HG02973 (cell line): ENCODE measurements around the gene SYCP3.
"Not testable (repeated sequence)": the region's sequence is repeated elsewhere in the genome, so short reads cannot be mapped to it uniquely, and the experiment has no call there.

Source experiments
- ATAC-seq: cut with Tn5 transposase; IDR thresholded peaks from one replicate; pipeline ENCODE4 v1.9.1; 2021; ENCODE audit warnings: moderate library complexity; ENCODE audit not compliant: unreplicated experiment

The SYCP3 gene

DNA sequence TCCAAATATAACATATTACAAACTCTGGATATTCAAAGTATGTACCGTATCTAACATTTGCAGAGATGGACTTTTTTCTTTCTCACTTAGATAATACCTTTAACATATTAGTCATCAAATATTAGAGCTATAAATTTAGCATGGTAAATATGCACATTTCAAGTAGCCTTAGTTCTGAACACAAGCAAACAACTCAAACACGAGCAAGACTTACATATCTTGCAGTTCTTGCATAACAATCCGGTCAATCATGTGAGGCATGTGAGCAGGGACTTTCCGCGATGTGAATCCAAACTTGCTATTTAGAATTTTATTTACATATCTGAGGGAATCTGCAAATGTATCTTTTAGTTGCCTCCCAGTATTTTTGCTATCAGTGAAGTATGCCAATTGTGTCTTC, 22.1 kb upstream of the SYCP3 start:
- ATAC-seq = no peak

DNA sequence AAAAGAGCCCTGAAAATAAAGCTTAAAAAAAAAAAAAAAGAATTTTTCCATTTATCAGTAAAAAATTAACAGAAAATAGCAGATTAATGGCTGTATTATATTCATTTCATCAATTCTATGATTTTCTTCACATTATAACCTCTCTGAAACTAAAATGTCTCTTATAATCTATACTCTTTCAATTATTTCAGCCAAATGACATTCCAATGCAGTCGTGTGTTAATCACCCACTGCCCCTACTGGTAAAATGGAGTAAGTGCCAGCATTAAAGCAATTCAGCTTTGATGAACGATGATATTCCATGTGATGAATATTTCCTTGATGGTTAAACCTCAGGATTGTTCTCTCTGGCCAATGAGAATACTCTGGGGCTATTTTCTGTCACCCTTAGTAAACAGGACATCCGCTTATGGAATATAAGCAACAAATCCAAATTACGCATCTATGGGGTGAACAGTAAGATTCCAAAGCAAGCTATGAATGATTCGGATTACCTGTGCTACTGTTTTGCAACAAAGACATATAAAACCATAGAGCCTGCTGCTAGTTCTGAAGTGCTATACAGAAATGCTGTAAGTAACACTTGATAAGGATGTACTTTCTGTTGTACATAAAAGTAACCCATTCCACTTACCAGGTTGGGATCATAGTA, 20.3 kb upstream of the SYCP3 start:
- no peak for ATAC-seq

DNA sequence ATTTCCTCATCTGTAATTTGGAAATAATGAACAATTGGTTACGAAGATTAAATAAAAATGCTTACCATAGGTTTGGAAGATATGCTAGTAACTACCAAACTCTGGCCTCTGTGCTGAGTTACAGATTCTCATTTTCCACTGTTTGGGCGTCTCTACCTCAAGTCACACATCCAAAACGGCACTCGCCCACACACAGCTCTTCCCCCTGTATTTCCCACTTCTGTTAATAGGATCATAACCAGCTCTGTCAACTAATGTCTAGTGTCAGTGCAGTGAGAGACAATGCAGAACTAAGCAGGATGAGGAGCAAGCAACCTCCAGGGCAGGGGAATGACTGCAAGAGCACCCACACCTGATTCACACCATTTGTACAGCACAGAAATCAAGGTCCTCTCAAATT, 10.9 kb upstream of the SYCP3 start:
- no peak for ATAC-seq

- no peak for ATAC-seq
These were observed 10.4 kb upstream of the SYCP3 start for GRCh38 chr12:101749657-101750056.

- no peak for ATAC-seq
These were observed 9.6 kb upstream of the SYCP3 start for GRCh38 chr12:101748907-101749306.

GRCh38 chr12:101747697-101748096, 8.4 kb upstream of the SYCP3 start:
- no peak for ATAC-seq

DNA sequence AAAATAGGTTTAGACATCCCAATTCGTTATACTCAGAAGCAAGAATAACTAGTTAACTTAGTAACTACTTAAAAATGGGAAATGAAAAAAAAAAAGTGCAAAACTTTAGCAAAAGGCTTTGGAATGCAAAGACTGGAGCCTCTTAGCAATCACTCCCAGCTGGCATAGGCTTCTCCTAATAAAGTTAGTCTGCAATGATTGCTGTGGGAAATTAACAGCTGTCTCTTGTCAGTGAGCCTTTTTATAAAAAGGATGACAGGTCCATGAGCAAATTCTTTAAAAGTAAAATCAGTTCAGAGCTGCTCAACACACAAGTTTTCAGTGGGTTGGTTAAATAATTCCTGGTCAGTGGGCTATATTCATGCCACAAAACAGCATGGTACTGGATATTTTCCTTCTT, 7.4 kb upstream of the SYCP3 start:
- no peak for ATAC-seq

GRCh38 chr12:101746196-101746595, 6.9 kb upstream of the SYCP3 start:
- ATAC-seq = no peak

- ATAC-seq = no peak
These were observed 6.2 kb upstream of the SYCP3 start for GRCh38 chr12:101745481-101745880.

GRCh38 chr12:101743724-101744472, 4.6 kb upstream of the SYCP3 start:
- ATAC-seq = peak; percentile 94

GRCh38 chr12:101743242-101743641, 4.0 kb upstream of the SYCP3 start:
- ATAC-seq = no peak

GRCh38 chr12:101740980-101741379, 1.7 kb upstream of the SYCP3 start:
- no peak for ATAC-seq

DNA sequence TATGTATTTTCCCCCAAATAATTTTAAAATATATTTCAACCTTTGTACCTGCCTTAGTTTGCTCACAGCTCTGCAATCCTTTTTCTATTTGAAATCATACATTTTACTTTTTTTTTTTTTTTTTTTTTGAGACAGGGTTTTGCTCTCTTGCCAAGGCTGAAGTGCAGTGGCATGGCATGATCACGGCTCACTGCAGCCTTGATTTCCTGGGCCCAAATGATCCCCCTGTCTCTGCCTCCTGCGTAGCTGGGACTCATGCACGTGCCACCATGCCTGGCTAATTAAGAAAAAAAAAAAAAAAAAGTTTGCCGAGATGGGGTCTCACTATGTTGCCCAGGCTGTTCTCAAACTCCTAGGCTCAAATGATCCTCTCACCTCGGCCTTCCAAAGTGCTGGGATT, 1.3 kb upstream of the SYCP3 start:
- ATAC-seq = no peak

DNA sequence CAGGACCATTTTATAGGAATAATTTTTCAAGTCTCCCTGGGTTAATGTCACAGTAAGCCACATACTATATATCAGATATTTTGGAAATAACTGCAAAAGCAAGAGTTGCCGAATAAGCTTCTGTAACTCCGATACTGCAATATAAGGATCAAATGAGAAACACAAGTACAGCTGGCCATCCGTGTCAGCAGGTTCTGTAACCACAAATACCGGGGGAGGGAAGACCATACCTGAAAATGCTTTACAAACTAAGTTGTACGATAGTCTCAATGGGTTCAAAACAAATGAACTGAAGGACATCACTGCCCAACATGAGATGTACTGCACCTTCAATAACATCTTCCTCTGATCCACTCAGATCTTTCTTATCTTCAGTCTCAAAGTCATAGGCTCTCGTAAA, 1.8 kb downstream of the SYCP3 start:
- no peak for ATAC-seq

- not testable (repeated sequence) for ATAC-seq
These were observed 4.8 kb downstream of the SYCP3 start for GRCh38 chr12:101734482-101734881.

DNA sequence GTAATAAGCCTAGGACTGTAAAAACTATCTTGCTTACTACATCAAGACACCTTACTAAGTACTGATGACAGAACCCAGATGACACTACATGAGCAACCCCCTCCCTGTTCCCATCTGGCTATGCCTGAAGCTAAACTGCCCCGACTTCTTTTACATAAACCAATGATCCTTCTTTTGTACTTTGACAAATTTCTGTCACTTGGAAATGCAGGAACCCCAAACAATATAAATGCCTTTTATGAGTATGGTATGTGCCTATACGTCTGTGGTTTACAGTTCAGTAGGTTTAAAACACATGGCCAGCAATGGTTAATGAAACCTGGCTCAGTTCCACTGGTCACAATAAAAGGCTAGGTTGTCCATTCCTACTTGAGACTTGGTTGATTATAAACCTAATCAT, 6.1 kb downstream of the SYCP3 start:
- no peak for ATAC-seq

DNA sequence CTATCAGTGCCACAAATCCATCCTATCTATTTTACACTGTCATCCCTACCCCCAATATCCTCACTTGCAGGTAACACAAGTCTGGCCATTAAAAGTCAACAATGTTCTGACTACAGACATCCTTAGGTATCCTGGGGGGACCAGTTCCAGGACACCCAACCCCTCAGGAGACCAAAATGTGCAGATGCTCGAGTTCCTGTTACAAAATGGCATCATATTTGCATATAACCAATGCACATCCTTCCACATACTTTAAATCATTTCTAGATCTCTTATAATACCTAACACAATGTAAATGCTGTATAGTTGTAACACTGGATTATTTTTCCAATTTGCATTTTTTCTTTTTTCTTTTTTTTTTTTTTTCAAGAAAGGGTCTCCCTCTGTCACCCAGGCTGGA, 6.9 kb downstream of the SYCP3 start:
- ATAC-seq = no peak

DNA sequence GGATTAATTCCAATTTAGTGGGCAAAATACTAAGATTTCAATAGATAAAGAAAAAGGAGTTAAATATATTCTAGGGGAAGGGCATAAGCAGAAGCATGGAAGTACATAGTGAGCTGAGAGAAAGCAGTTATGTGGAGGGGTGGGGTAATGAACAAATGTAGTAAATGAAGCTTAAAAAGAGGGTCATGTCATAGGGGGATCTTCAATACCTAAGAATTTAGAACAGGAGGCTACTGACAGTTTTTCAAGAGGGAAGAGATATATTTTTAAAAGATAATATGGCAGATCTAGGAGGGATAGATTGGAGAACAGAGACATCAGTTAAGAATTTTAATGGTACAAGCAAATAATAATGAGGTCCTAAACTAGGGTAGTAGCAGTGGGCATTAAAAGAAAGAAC, 9.4 kb downstream of the SYCP3 start:
- ATAC-seq = no peak

DNA sequence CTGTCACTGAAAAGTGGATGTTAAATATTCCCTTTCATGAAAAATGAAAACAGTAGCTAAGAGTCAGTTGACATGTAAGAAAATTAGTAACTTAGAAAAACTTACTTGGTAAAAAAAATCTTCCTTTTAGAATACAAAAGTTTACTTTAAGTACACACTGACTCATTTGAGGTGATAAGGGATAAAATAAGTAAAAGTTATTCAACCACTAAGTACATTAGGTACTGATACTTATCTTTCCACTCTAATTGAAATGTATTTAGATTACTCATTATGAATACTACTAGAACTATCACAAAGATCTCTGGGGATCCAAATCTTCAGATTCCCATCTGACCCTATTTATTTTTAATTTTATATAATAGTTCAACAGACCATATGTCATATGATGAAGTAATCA, 12.2 kb downstream of the SYCP3 start:
- ATAC-seq = no peak

GRCh38 chr12:101722392-101722791, 16.9 kb downstream of the SYCP3 start:
- ATAC-seq = no peak

GRCh38 chr12:101720118-101720517, 19.1 kb downstream of the SYCP3 start:
- ATAC-seq = no peak

DNA sequence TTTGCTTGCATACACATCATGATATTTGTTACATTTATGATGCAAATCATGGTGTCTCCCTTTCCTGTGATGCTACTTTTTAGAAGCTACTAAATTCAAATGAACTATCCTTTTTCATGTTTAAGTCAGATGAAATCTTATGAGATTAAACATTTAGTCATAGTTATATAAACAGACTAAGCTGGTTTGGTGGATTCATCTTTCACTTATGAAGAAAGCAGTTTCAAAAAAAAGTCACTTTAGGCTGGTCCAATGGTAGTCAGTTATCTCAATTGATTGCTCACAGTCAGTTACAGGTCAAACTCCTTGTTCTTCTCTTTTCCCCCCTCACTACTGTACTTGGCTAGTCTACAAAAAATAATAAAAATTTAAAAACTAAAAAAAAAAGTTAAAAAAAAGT, 19.7 kb downstream of the SYCP3 start:
- ATAC-seq = no peak
